ENCODE measurements around the gene OTOP1. TPM values are rescaled to one million over a fixed set of nuclear protein-coding genes. Genes with fewer than 3 reads are reported as not detected.

The OTOP1 gene
- total RNA-seq, 2 experiments from 2014 or later = not detected

GRCh38 chr4:4203688-4204400, 22.9 kb downstream of the OTOP1 start:
- no peaks in the 10 kb centered on the region for H3K36me3 ChIP-seq (ENCODE audit: insufficient read depth, low read length)
- H3K36me3 Mint-ChIP-seq (ENCODE audit: low read depth) = no peaks in the 10 kb centered on the region
- H3K27ac ChIP-seq (ENCODE audit: low read depth in 1 of 2, low read length in 2 of 2) = no peak overlapping the region
- CTCF ChIA-PET = no interaction called here
- no peaks in the 10 kb centered on the region for H3K9me3 ChIP-seq (ENCODE audit: control insufficient read depth in 1 of 2, insufficient read depth in 1 of 2, low read length in 2 of 2)
- no peak overlapping the region for H3K4me3 Mint-ChIP-seq
- no peak overlapping the region for H3K27ac Mint-ChIP-seq
- peaks cover 58% of the 10 kb centered on the region for H3K27me3 Mint-ChIP-seq
- no peak for ATAC-seq (ENCODE audit: poor library complexity)
- intact Hi-C loops (cut with DNase I, micrococcal nuclease) = no loop called here
- no peaks in the 10 kb centered on the region for H3K4me1 Mint-ChIP-seq (ENCODE audit: low read depth)
- no peak overlapping the region for H3K4me3 ChIP-seq (ENCODE audit: low read length)
- peaks cover 11 to 14% of the 10 kb centered on the region in 2 experiments for H3K27me3 ChIP-seq (ENCODE audit: control insufficient read depth in 1 of 2, insufficient read depth in 2 of 2, low read length in 2 of 2)
- POLR2A ChIA-PET = no interaction called here
- no peak for TF ChIP-seq CTCF (IDR thresholded peaks at IDR 0.05)
- H3K9me3 Mint-ChIP-seq = peaks cover 2% of the 10 kb centered on the region
- no peak for DNase-seq
- H3K4me1 ChIP-seq (ENCODE audit: insufficient read depth, low read length) = no peaks in the 10 kb centered on the region

DNA sequence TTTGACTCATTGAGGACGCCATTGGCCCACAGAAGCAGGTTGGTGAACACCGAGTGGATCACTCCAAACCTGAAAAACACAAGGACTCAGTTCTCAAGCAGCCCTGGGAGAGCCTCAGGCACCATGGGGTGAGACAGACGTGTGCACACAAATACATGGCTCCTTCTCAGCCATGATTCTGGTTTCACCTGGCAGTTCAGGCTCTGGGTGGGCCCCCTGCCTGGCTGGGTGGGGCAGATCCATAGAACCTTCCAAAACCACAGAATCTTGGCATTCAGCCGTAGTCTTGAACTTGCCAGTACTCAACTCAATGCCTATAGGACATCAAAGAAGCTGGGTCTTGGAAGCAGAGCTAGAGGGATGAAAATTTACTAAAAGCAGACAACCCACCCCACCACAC, 24.2 kb downstream of the OTOP1 start:
- Mint-ChIP-seq H3K36me3 (ENCODE audit: low read depth) (no peaks in the 10 kb centered on the region), H3K9me3 (peaks cover 2% of the 10 kb centered on the region), H3K4me3 (no peak overlapping the region), H3K27ac (no peak overlapping the region), H3K27me3 (peaks cover 58% of the 10 kb centered on the region), H3K4me1 (ENCODE audit: low read depth) (no peaks in the 10 kb centered on the region)
- ChIA-PET CTCF (no interaction called here), POLR2A (no interaction called here)
- Histone ChIP-seq H3K27me3 (ENCODE audit: control insufficient read depth in 1 of 2, insufficient read depth in 2 of 2, low read length in 2 of 2) (peaks cover 11 to 13% of the 10 kb centered on the region in 2 experiments), H3K27ac (ENCODE audit: low read depth in 1 of 2, low read length in 2 of 2) (no peak overlapping the region), H3K4me3 (ENCODE audit: low read length) (no peak overlapping the region), H3K36me3 (ENCODE audit: insufficient read depth, low read length) (no peaks in the 10 kb centered on the region), H3K4me1 (ENCODE audit: insufficient read depth, low read length) (no peaks in the 10 kb centered on the region), H3K9me3 (ENCODE audit: control insufficient read depth in 1 of 2, insufficient read depth in 1 of 2, low read length in 2 of 2) (peaks cover 0 to 4% of the 10 kb centered on the region in 2 experiments)
- ATAC-seq (ENCODE audit: poor library complexity) = no peak
- intact Hi-C loops (cut with DNase I, micrococcal nuclease) = no loop called here
- no peak for TF ChIP-seq CTCF (IDR thresholded peaks at IDR 0.05)
- DNase-seq = no peak

- H3K4me3 Mint-ChIP-seq = no peak overlapping the region
- H3K4me1 ChIP-seq (ENCODE audit: insufficient read depth, low read length) = no peaks in the 10 kb centered on the region
- intact Hi-C loops (cut with DNase I, micrococcal nuclease) = no loop called here
- peaks cover 46% of the 10 kb centered on the region for H3K27me3 Mint-ChIP-seq
- ChIA-PET CTCF (no interaction called here), POLR2A (no interaction called here)
- no peaks in the 10 kb centered on the region for H3K36me3 ChIP-seq (ENCODE audit: insufficient read depth, low read length)
- DNase-seq (no peak), ATAC-seq (ENCODE audit: poor library complexity) (no peak)
- H3K36me3 Mint-ChIP-seq (ENCODE audit: low read depth) = no peaks in the 10 kb centered on the region
- H3K27ac ChIP-seq (ENCODE audit: low read depth in 1 of 2, low read length in 2 of 2) = no peak overlapping the region
- peaks cover 8 to 10% of the 10 kb centered on the region in 2 experiments for H3K27me3 ChIP-seq (ENCODE audit: control insufficient read depth in 1 of 2, insufficient read depth in 2 of 2, low read length in 2 of 2)
- TF ChIP-seq CTCF (IDR thresholded peaks at IDR 0.05) = no peak
- H3K4me1 Mint-ChIP-seq (ENCODE audit: low read depth) = no peaks in the 10 kb centered on the region
- H3K4me3 ChIP-seq (ENCODE audit: low read length) = no peak overlapping the region
- H3K9me3 Mint-ChIP-seq = no peaks in the 10 kb centered on the region
- H3K9me3 ChIP-seq (ENCODE audit: control insufficient read depth in 1 of 2, insufficient read depth in 1 of 2, low read length in 2 of 2) = peaks cover 0 to 9% of the 10 kb centered on the region in 2 experiments
- H3K27ac Mint-ChIP-seq = no peak overlapping the region
These were observed 26.1 kb downstream of the OTOP1 start for GRCh38 chr4:4200624-4201023.
